ENCODE data around the gene TRIM37.

GRCh38 chr17:59131131-59131530 is 24.5 kb upstream of the TRIM37 start:
- TF ChIP-seq POLR2A (IDR thresholded peaks at IDR 0.05; ENCODE audit: control extremely low read depth in 1 of 2, low read depth in 2 of 2, low read length in 2 of 2) (no peak), SUZ12 (IDR thresholded peaks at IDR 0.05; ENCODE audit: low read length) (no peak), EZH2 (IDR thresholded peaks at IDR 0.05; ENCODE audit: low read depth, low read length, severe bottlenecking) (no peak), KDM1A (IDR thresholded peaks at IDR 0.05; ENCODE audit: borderline replicate concordance, low read length) (no peak), CHD1 (IDR thresholded peaks at IDR 0.05; ENCODE audit: low read depth, low read length) (no peak), EP300 (IDR thresholded peaks at IDR 0.05; ENCODE audit: borderline replicate concordance in 1 of 2, low read depth in 2 of 2, low read length in 2 of 2) (no peak), CTCF (IDR thresholded peaks at IDR 0.05; ENCODE audit: control extremely low read depth in 1 of 3, insufficient read depth in 1 of 3, low read depth in 1 of 3, low read length in 3 of 3) (no peak)

Measured in H1 (cell line).